HG03025 (cell line): Measurements from ENCODE around the gene PANX2.

Source experiments
- ATAC-seq: cut with Tn5 transposase; IDR thresholded peaks from one replicate; pipeline ENCODE4 v1.9.1; 2021; ENCODE audit warnings: mild to moderate bottlenecking, moderate library complexity; ENCODE audit not compliant: unreplicated experiment, low FRiP score

PANX2 gene

GRCh38 chr22:50210378-50211139 is 40.0 kb downstream of the PANX2 start:
- no peak for ATAC-seq

- no peak for ATAC-seq
Measured at GRCh38 chr22:50211147-50211546, 40.6 kb downstream of the PANX2 start.

GRCh38 chr22:50213263-50213662 is 42.7 kb downstream of the PANX2 start:
- no peak for ATAC-seq

GRCh38 chr22:50215297-50216054 is 44.9 kb downstream of the PANX2 start:
- no peak for ATAC-seq

- ATAC-seq, result no peak
Measured at GRCh38 chr22:50216055-50216683, 45.6 kb downstream of the PANX2 start.

- ATAC-seq, result no peak
Measured at GRCh38 chr22:50216684-50217520, 46.4 kb downstream of the PANX2 start.

- no peak for ATAC-seq
Measured at GRCh38 chr22:50217543-50218152, 47.1 kb downstream of the PANX2 start.

- no peak for ATAC-seq
Measured at GRCh38 chr22:50218153-50218995, 47.8 kb downstream of the PANX2 start.

- no peak for ATAC-seq
Measured at GRCh38 chr22:50218996-50219727, 48.6 kb downstream of the PANX2 start.

- ATAC-seq, result no peak
Measured at GRCh38 chr22:50219800-50220602, 49.5 kb downstream of the PANX2 start.

- ATAC-seq, result no peak
Measured at GRCh38 chr22:50220603-50221409, 50.3 kb downstream of the PANX2 start.

- ATAC-seq, result no peak
Measured at GRCh38 chr22:50221410-50222300, 51.1 kb downstream of the PANX2 start.

GRCh38 chr22:50222508-50222907 is 52.0 kb downstream of the PANX2 start:
- ATAC-seq, result no peak

- ATAC-seq, result no peak
Measured at GRCh38 chr22:50224071-50224470, 53.5 kb downstream of the PANX2 start.

GRCh38 chr22:50225200-50225969 is 54.9 kb downstream of the PANX2 start:
- ATAC-seq, result no peak
